PFSK-1 (cell line): ENCODE results near the gene ITPKB.

ENCODE experiments used
- POLR2AphosphoS5 ChIP-seq: IDR thresholded peaks from 2 replicates; pipeline ENCODE4 v1.6.1; 2012; ENCODE audit warnings: low read depth, mild to moderate bottlenecking, control low read depth, low read length, moderate library complexity
- REST ChIP-seq, 2 experiments: IDR thresholded peaks; 2 replicates each; pipeline versions ENCODE4 v1.6.1 to v1.8.0; 2011 to 2012; ENCODE audit warnings: low read depth in 2 of 2, low read length in 2 of 2, control low read depth in 1 of 2, inconsistent platforms in 1 of 2, mild to moderate bottlenecking in 1 of 2, moderate library complexity in 1 of 2; ENCODE audit not compliant: insufficient read depth in 1 of 2
- SIN3A ChIP-seq: IDR thresholded peaks from 2 replicates; pipeline ENCODE4 v1.6.1; 2012; ENCODE audit warnings: mild to moderate bottlenecking, low read length, moderate library complexity, borderline replicate concordance; ENCODE audit not compliant: insufficient read depth

DNA sequence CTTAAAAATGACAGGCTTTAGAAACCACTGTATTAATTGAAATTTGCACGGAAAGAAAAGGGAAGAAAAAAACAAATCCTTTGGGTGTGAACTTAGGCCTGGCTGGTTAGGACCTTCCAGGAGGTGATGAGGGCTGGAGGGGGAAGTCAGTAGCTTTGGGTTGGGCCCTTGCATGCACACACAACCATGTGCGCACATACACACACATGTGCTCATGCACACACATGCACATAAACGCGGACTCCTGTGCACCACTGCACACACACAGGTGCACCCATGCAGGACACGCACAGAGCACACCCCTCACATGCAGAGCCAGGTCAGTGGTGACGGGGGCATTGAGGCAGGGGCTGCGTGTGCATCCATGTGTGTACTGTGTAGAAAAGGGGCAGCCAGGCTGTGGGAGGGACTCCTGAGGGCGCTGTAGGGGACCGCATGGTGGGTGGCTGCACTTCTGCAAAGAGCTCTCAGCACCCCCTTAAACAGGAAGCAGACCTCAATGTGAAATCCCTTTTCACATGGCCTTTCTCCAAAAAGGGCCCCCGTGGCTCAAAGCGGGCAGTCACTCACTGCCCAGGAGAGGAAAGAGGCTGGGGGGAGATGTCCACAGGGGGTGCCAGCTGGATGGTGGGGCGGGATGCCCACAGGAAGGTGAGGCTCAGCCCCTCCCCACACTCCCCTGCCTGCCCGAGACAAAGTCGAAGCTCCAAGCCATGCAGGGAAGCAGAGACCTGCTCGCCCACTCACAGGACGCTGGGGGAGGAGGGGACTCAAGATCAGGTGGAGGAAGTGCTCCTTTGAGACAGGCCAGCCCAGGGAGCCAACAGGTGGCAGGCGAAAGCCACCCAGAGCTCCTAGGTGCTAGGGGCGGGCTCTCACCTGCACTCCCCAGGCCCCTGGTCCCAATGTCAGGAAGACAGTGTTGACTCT, 95.2 kb downstream of the ITPKB start:
- no peak for TF ChIP-seq REST (IDR thresholded peaks at IDR 0.05; ENCODE audit: insufficient read depth in 1 of 2, low read depth in 2 of 2, low read length in 2 of 2)
- no peak for TF ChIP-seq SIN3A
- no peak for TF ChIP-seq POLR2AphosphoS5
